Activated naive CD8-positive, alpha-beta T cell treated with anti-CD3 and anti-CD28 coated beads, Interleukin-2, amount 50 U/mL, for 24 hours (primary cell): ENCODE results near the gene MEAK7.

Experiments used
- ATAC-seq: fragments of 150-1000 bp; cut with Tn5 transposase; one replicate; pipeline ENCODE4 v1.10.0; 2021
- DNase-seq: peaks from one replicate; pipeline ENCODE4 v3.0.0; 2021
- H3K27ac Mint-ChIP-seq: one replicate; pipeline ENCODE4 v1.8.0; 2021; ENCODE audit warnings: mild to moderate bottlenecking, mixed read lengths
- H3K27me3 Mint-ChIP-seq: one replicate; pipeline ENCODE4 v1.8.0; 2021; ENCODE audit warnings: mixed read lengths
- H3K36me3 Mint-ChIP-seq: one replicate; pipeline ENCODE4 v1.8.0; 2021; ENCODE audit warnings: low read depth, mixed read lengths
- H3K4me1 Mint-ChIP-seq: one replicate; pipeline ENCODE4 v1.8.0; 2021; ENCODE audit warnings: mixed read lengths
- H3K4me3 Mint-ChIP-seq: one replicate; pipeline ENCODE4 v1.8.0; 2021; ENCODE audit warnings: mild to moderate bottlenecking, moderate library complexity, mixed read lengths
- H3K9me3 Mint-ChIP-seq: one replicate; pipeline ENCODE4 v1.8.0; 2021; ENCODE audit warnings: mixed read lengths

MEAK7 gene

GRCh38 chr16:84482001-84482891, 22.2 kb downstream of the MEAK7 start:
- no peak for ATAC-seq
- Mint-ChIP-seq H3K36me3 (no peaks in the 10 kb centered on the region), H3K27me3 (no peaks in the 10 kb centered on the region), H3K27ac (no peak overlapping the region), H3K4me1 (peaks cover 8% of the 10 kb centered on the region), H3K9me3 (no peaks in the 10 kb centered on the region), H3K4me3 (no peak overlapping the region)
- DNase-seq = no peak

DNA sequence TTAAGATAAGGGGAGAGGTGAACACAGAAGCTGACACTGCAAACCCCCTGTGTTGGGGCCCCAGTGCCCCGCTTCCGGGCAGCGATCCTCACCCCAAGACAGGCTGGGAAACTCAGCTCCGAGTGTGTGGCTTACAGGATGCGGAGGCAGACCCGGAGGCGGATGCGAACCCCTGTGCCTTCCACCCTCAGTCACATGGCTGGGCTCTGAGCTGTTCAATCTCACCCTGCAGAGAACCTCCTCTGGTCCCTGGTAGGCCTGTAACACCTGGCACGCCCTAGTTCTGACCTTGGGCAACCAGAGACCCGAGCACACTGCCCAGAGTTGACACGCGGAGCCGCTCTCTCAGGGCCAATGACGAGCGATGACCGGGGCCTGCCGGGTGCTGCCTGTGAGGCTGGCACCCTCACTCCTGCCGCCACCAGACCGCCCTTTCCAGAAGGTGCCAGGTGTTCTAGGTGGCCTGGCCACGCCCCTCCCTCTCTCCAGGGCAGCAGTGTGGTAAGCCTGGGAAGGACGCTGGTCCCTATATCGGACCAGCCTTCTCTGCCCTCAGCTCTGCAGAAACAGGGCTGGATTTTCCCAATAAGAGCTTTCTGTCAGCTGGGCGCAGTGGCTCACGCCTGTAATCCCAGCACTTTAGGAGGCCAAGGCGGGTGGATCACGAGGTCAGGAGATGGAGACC, 23.3 kb downstream of the MEAK7 start:
- no peaks in the 10 kb centered on the region for H3K36me3 Mint-ChIP-seq
- DNase-seq = no peak
- no peak for ATAC-seq
- no peak overlapping the region for H3K27ac Mint-ChIP-seq
- H3K27me3 Mint-ChIP-seq = no peaks in the 10 kb centered on the region
- no peak overlapping the region for H3K4me3 Mint-ChIP-seq
- peaks cover 8% of the 10 kb centered on the region for H3K4me1 Mint-ChIP-seq
- H3K9me3 Mint-ChIP-seq = no peaks in the 10 kb centered on the region

DNA sequence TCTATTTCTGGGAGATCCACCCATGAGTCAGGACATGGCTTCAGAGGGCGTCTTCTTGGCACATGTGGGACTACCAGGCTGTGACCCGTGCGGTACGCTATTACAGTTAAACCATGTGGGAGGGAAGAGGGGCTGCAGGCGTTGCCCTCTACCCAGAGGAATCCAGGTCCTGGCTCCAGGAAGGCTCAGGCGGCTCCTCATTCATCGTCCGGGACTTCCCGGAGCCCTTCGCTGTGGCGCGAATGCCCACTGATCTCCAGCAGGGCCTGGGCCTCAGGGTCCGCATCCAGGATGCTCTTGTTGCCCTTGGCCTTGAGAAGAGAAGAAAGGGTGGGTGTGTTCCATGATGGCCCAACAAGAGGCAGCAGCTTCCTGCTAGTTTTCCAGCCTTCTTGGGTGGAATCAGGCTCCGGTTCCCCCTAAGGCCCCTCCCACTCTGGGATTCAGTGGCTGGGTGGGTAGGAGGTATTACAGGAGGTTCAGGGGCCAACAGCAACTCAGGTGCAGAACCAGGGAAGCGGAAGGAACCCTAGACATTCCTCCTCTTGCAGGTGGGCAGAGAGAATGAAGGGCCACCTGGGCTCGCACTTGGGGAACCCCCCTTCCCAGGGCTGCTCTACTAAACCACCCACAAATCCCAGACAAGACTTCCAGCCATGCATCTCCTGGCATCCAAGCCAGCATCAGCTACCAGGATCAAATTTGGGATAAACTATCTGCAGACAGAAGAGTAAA, 24.6 kb downstream of the MEAK7 start:
- ATAC-seq (no peak), DNase-seq (no peak)
- H3K27ac Mint-ChIP-seq = no peak overlapping the region
- no peak overlapping the region for H3K4me3 Mint-ChIP-seq
- no peaks in the 10 kb centered on the region for H3K9me3 Mint-ChIP-seq
- H3K4me1 Mint-ChIP-seq = peaks cover 8% of the 10 kb centered on the region
- H3K36me3 Mint-ChIP-seq = no peaks in the 10 kb centered on the region
- no peaks in the 10 kb centered on the region for H3K27me3 Mint-ChIP-seq

DNA sequence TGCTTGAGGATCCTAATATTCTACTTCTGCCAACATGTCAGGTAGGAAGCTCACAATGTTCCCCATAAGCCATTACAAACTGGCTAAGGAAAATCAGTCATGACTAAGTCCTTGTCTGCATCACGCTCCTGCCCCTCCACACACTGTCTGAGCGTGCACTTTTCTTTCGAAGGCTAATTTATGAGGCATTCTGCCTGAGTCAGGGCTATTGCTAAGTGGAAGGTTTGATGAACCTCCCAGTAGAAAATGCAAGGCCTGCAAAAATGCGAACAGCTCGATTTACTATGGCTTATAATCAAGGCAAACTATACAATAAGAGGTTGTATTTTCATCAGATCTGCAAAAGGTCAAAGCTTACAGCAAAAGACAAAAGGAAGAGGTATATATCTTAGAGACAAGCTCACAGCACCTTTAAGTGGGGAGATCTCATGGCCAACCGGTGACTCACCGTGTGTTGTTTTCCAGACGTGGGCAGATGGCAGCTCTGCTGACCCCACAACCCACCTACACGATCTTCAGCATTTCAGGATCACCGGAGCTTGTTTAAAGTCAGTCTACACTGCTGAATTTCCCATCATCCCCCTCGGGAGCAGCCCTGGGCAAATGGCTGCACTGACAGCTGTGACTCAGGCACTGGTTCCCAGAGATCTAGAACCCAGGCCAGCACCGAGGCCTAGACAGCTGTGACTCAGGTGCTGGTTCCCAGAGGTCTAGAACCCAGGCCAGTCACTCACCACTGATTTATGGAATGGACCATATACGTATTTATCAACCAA, 26.1 kb downstream of the MEAK7 start:
- Mint-ChIP-seq H3K27ac (no peak overlapping the region), H3K4me1 (peaks cover 8% of the 10 kb centered on the region), H3K4me3 (no peak overlapping the region), H3K27me3 (no peaks in the 10 kb centered on the region), H3K9me3 (peaks cover 3% of the 10 kb centered on the region), H3K36me3 (no peaks in the 10 kb centered on the region)
- no peak for DNase-seq
- peak; percentile 55 for ATAC-seq

- Mint-ChIP-seq H3K27me3 (no peaks in the 10 kb centered on the region), H3K36me3 (no peaks in the 10 kb centered on the region), H3K27ac (no peak overlapping the region), H3K9me3 (peaks cover 3% of the 10 kb centered on the region), H3K4me3 (no peak overlapping the region), H3K4me1 (peaks cover 8% of the 10 kb centered on the region)
- ATAC-seq (no peak), DNase-seq (no peak)
These were observed 26.8 kb downstream of the MEAK7 start for GRCh38 chr16:84477661-84478060.

- Mint-ChIP-seq H3K36me3 (peaks cover 6% of the 10 kb centered on the region), H3K4me3 (no peak overlapping the region), H3K27ac (no peak overlapping the region)
These were observed 28.1 kb downstream of the MEAK7 start for GRCh38 chr16:84476401-84476800.

DNA sequence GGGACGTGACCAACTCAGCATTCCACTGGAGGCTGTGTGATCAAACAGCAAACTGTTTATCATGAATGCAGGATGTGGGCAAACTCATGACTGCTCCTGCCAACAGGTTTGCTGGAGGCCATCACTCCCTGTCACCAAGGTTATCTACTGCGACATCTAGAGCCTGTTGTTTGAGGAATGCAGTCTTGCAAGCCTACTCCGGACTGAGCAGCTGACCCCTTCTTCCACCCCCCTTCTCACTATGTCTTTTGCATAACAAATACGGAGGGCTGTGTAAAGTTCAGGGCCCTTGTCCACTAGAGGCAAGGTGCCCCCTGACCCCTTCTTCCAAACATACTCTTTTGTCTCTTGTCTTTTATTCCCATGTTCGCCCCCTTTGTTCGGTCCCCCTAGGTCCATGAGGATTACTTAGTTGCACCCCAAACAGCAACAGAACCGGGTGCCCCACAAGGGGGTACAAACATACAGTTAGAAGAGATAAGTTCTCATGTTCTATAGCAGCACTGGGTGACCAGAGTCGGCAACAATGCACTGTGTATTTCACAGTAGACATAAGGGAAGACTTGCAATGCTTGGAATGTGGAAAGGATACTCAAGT, 28.7 kb downstream of the MEAK7 start:
- H3K4me3 Mint-ChIP-seq = no peak overlapping the region
- peaks cover 9% of the 10 kb centered on the region for H3K9me3 Mint-ChIP-seq
- H3K27me3 Mint-ChIP-seq = no peaks in the 10 kb centered on the region
- ATAC-seq (no peak), DNase-seq (no peak)
- H3K27ac Mint-ChIP-seq = no peak overlapping the region
- peaks cover 6% of the 10 kb centered on the region for H3K36me3 Mint-ChIP-seq
- peaks cover 8% of the 10 kb centered on the region for H3K4me1 Mint-ChIP-seq

More at GRCh38 chr16:84476401-84476800, 28.1 kb downstream of the MEAK7 start:
- peaks cover 9% of the 10 kb centered on the region for H3K9me3 Mint-ChIP-seq
- ATAC-seq (no peak), DNase-seq (no peak)
- no peaks in the 10 kb centered on the region for H3K27me3 Mint-ChIP-seq
- peaks cover 8% of the 10 kb centered on the region for H3K4me1 Mint-ChIP-seq

DNA sequence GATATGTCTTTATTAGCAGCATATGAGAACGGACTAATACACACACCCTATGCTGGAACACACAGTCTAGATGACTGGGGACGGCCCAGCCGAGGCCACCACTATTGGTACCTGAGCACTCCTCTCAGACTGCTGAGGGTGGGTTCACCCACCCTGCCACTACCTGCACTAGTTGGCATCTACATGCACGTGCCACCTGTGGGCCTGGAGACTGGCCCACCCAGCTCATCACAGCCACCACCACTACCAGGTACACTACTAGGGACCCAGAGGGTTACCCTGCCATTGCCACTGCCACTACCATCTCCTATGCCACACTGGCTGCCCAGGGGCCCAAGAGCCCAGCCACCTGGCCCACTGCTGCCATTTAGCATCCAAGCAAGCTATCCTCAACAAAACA, 32.5 kb downstream of the MEAK7 start:
- H3K9me3 Mint-ChIP-seq = peaks cover 15% of the 10 kb centered on the region
- H3K27ac Mint-ChIP-seq = no peak overlapping the region
- DNase-seq (no peak), ATAC-seq (no peak)
- H3K36me3 Mint-ChIP-seq = peaks cover 17% of the 10 kb centered on the region
- H3K4me1 Mint-ChIP-seq = no peaks in the 10 kb centered on the region
- H3K4me3 Mint-ChIP-seq = no peak overlapping the region
- no peaks in the 10 kb centered on the region for H3K27me3 Mint-ChIP-seq

GRCh38 chr16:84471316-84471715, 33.1 kb downstream of the MEAK7 start:
- Mint-ChIP-seq H3K9me3 (peaks cover 22% of the 10 kb centered on the region), H3K4me1 (no peaks in the 10 kb centered on the region)
- DNase-seq = no peak

DNA sequence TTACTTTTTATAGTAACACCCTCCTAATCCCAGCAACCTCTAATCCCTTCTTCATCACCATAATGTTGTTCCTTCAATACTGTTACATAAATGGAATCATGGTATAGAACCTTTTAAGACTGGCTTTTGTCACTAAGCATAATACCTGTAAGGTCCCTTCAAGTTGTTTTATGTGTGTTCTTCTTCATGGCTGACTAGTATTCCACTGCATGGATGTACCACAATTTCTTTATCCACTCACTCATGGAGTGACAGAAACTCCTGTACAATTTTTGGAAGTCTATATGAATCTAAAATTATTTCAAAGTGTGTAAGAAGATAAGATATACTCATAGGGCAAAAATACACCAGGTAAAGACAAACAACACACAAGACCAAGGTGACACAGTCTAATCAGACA, 36.8 kb downstream of the MEAK7 start:
- ATAC-seq (no peak), DNase-seq (no peak)
- Mint-ChIP-seq H3K36me3 (peaks cover 22% of the 10 kb centered on the region), H3K27me3 (no peaks in the 10 kb centered on the region), H3K4me1 (no peaks in the 10 kb centered on the region), H3K9me3 (peaks cover 21% of the 10 kb centered on the region), H3K27ac (no peak overlapping the region), H3K4me3 (no peak overlapping the region)

More at GRCh38 chr16:84471316-84471715, 33.1 kb downstream of the MEAK7 start:
- Mint-ChIP-seq H3K4me3 (no peak overlapping the region), H3K36me3 (peaks cover 22% of the 10 kb centered on the region), H3K27ac (no peak overlapping the region), H3K27me3 (no peaks in the 10 kb centered on the region)
- ATAC-seq = no peak

DNA sequence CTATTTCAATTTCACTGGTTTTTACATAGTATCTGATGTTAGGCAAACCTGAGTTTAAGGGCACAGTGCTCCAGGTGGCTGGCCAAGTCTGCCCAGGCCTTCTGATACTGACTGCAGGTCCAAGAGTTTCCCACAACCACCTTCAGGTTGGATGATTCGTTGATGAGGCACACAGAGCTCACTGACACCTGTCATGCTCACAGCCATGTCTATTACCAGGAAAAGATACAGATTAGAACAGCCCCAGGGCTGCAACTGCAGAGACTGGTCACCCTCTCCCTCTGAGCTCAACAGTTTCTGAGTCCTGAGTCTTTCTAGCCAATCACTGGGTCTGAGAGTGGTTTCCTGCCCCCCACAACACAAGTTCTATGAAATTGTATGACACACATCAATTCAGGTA, 37.2 kb downstream of the MEAK7 start:
- peaks cover 22% of the 10 kb centered on the region for H3K36me3 Mint-ChIP-seq
- ATAC-seq (no peak), DNase-seq (no peak)
- no peaks in the 10 kb centered on the region for H3K4me1 Mint-ChIP-seq
- H3K27ac Mint-ChIP-seq = no peak overlapping the region
- H3K9me3 Mint-ChIP-seq = peaks cover 21% of the 10 kb centered on the region
- H3K4me3 Mint-ChIP-seq = no peak overlapping the region
- no peaks in the 10 kb centered on the region for H3K27me3 Mint-ChIP-seq

DNA sequence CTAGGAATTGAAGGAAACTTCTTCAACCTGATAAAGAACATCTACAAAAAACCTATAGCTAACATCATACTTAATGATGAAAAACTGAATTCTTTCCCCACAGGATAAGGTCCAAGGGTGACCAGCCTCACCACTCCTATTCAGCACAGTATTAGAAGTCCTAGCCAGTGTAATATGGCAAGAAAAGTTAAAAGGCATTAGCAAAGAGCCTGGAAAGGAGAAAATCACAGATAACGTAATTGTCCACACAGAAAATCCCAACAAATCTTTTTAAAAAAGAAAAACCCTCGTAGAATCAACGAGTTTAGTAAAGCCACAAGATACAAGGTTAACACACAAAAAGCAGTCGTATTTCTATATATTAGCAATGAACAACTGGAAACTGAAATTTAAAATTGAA, 37.8 kb downstream of the MEAK7 start:
- ATAC-seq (no peak), DNase-seq (no peak)
- H3K27ac Mint-ChIP-seq = no peak overlapping the region
- H3K4me3 Mint-ChIP-seq = no peak overlapping the region
- H3K4me1 Mint-ChIP-seq = no peaks in the 10 kb centered on the region
- H3K9me3 Mint-ChIP-seq = peaks cover 18% of the 10 kb centered on the region
- peaks cover 17% of the 10 kb centered on the region for H3K36me3 Mint-ChIP-seq
- H3K27me3 Mint-ChIP-seq = no peaks in the 10 kb centered on the region

DNA sequence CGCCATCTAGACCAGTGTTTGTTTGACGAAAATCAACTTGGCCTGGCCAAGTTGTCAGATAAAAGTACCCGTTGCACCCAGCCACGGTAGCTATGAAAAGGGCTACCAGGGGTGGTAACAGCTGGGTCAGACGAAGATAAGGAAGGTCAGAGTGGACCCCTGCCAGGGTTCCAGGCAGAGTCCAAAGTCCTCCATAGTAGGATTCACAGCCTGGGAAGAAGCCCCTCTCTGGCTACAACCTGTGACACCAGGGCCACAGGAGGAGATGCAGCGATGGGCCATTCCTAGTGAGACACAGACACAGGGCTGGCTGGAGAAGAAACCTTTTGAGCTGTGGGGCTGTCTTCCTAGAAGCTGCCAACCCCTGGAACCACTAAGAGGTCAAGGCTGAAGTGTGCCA, 39.3 kb downstream of the MEAK7 start:
- no peak overlapping the region for H3K27ac Mint-ChIP-seq
- H3K27me3 Mint-ChIP-seq = no peaks in the 10 kb centered on the region
- H3K36me3 Mint-ChIP-seq = peaks cover 16% of the 10 kb centered on the region
- H3K4me3 Mint-ChIP-seq = no peak overlapping the region
- ATAC-seq (no peak), DNase-seq (no peak)
- peaks cover 16% of the 10 kb centered on the region for H3K9me3 Mint-ChIP-seq
- H3K4me1 Mint-ChIP-seq = no peaks in the 10 kb centered on the region

- peaks cover 16% of the 10 kb centered on the region for H3K36me3 Mint-ChIP-seq
- no peaks in the 10 kb centered on the region for H3K27me3 Mint-ChIP-seq
- H3K27ac Mint-ChIP-seq = no peak overlapping the region
- H3K4me1 Mint-ChIP-seq = no peaks in the 10 kb centered on the region
- no peak overlapping the region for H3K4me3 Mint-ChIP-seq
- ATAC-seq (no peak), DNase-seq (no peak)
- peaks cover 16% of the 10 kb centered on the region for H3K9me3 Mint-ChIP-seq
These were observed 40.3 kb downstream of the MEAK7 start for GRCh38 chr16:84464116-84464515.
